PFSK-1 (cell line): ENCODE results near the gene USP17L24.
"Not testable (repeated sequence)": the region's sequence is repeated elsewhere in the genome, so short reads cannot be mapped to it uniquely, and the experiment has no call there.

ENCODE experiments used
- POLR2AphosphoS5 ChIP-seq: IDR thresholded peaks from 2 replicates; pipeline ENCODE4 v1.6.1; 2012; ENCODE audit warnings: low read depth, mild to moderate bottlenecking, control low read depth, low read length, moderate library complexity
- SIN3A ChIP-seq: IDR thresholded peaks from 2 replicates; pipeline ENCODE4 v1.6.1; 2012; ENCODE audit warnings: mild to moderate bottlenecking, low read length, moderate library complexity, borderline replicate concordance; ENCODE audit not compliant: insufficient read depth
- TAF1 ChIP-seq: IDR thresholded peaks from 2 replicates; pipeline ENCODE4 v1.6.1; 2012; ENCODE audit warnings: low read length, control low read depth, borderline replicate concordance; ENCODE audit not compliant: insufficient read depth

GRCh38 chr4:9343848-9344247 lies 18.9 kb downstream of the USP17L24 start, which contains the start of gene USP17L27:
- not testable (repeated sequence) for TF ChIP-seq POLR2AphosphoS5, SIN3A, TAF1
